ENCODE data around the gene TIGAR.

TIGAR gene

GRCh38 chr12:4370265-4370664 lies 49.3 kb downstream of the TIGAR start:
- no peaks in the 10 kb centered on the region for H3K9me3 ChIP-seq
- peaks cover 23% of the 10 kb centered on the region for H3K27me3 ChIP-seq
- TF ChIP-seq CTCF (IDR thresholded peaks at IDR 0.05; ENCODE audit: low read depth, low read length), result no peak
- no peaks in the 10 kb centered on the region for H3K36me3 ChIP-seq
- H3K4me3 ChIP-seq (ENCODE audit: low read depth, low read length), result no peak overlapping the region
- no peaks in the 10 kb centered on the region for H3K4me1 ChIP-seq
- no peak for DNase-seq

GRCh38 chr12:4372653-4373052 lies 51.6 kb downstream of the TIGAR start:
- Histone ChIP-seq H3K36me3 (no peaks in the 10 kb centered on the region), H3K27me3 (peaks cover 29% of the 10 kb centered on the region), H3K4me3 (ENCODE audit: low read depth, low read length) (no peak overlapping the region), H3K4me1 (no peaks in the 10 kb centered on the region), H3K9me3 (no peaks in the 10 kb centered on the region)
- no peak for DNase-seq
- TF ChIP-seq CTCF (IDR thresholded peaks at IDR 0.05; ENCODE audit: low read depth, low read length), result no peak

GRCh38 chr12:4375449-4375848 lies 54.4 kb downstream of the TIGAR start:
- no peaks in the 10 kb centered on the region for H3K4me1 ChIP-seq
- no peaks in the 10 kb centered on the region; the same call in 1 of the 2 replicates for H3K9me3 ChIP-seq
- no peak overlapping the region for H3K4me3 ChIP-seq (ENCODE audit: low read depth, low read length)
- TF ChIP-seq CTCF (IDR thresholded peaks at IDR 0.05; ENCODE audit: low read depth, low read length), result no peak
- H3K36me3 ChIP-seq, result no peaks in the 10 kb centered on the region
- peaks cover 42% of the 10 kb centered on the region for H3K27me3 ChIP-seq
- no peak for DNase-seq

GRCh38 chr12:4378772-4379171 lies 57.8 kb downstream of the TIGAR start:
- H3K4me3 ChIP-seq (ENCODE audit: low read depth, low read length), result no peak overlapping the region
- TF ChIP-seq CTCF (IDR thresholded peaks at IDR 0.05; ENCODE audit: low read depth, low read length), result no peak
- no peak for DNase-seq
- peaks cover 38% of the 10 kb centered on the region for H3K27me3 ChIP-seq
- no peaks in the 10 kb centered on the region for H3K4me1 ChIP-seq
- H3K36me3 ChIP-seq, result no peaks in the 10 kb centered on the region
- H3K9me3 ChIP-seq, result no peaks in the 10 kb centered on the region; the same call in 1 of the 2 replicates

- no peak for DNase-seq
- Histone ChIP-seq H3K9me3 (no peaks in the 10 kb centered on the region; the same call in 1 of the 2 replicates), H3K36me3 (no peaks in the 10 kb centered on the region), H3K4me1 (no peaks in the 10 kb centered on the region), H3K27me3 (peaks cover 35% of the 10 kb centered on the region), H3K4me3 (ENCODE audit: low read depth, low read length) (no peak within 1 kb of the TSS)
- TF ChIP-seq CTCF (IDR thresholded peaks at IDR 0.05; ENCODE audit: low read depth, low read length), result no peak
Measured at GRCh38 chr12:4379405-4379804, 58.4 kb downstream of the TIGAR start, which contains the start of gene FGF23. Gene FGF23 (minus strand): TSS chr12:4379712. CDS start chr12:4379582, 130 bp downstream.

GRCh38 chr12:4380332-4380731 lies 59.3 kb downstream of the TIGAR start:
- no peak for DNase-seq
- no peak overlapping the region for H3K4me3 ChIP-seq (ENCODE audit: low read depth, low read length)
- no peak for TF ChIP-seq CTCF (IDR thresholded peaks at IDR 0.05; ENCODE audit: low read depth, low read length)
- H3K4me1 ChIP-seq, result no peaks in the 10 kb centered on the region
- H3K36me3 ChIP-seq, result no peaks in the 10 kb centered on the region
- H3K9me3 ChIP-seq, result no peaks in the 10 kb centered on the region; the same call in 1 of the 2 replicates
- peaks cover 32% of the 10 kb centered on the region for H3K27me3 ChIP-seq
